ENCODE measurements around the gene NRXN3.

The NRXN3 gene

GRCh38 chr14:78182722-78183121 is 12.5 kb downstream of the NRXN3 start:
- H3K4me3 ChIP-seq (ENCODE audit: low read length), result no peak overlapping the region
- no peak for DNase-seq (ENCODE audit: low read depth)
- TF ChIP-seq, protein P1, sequence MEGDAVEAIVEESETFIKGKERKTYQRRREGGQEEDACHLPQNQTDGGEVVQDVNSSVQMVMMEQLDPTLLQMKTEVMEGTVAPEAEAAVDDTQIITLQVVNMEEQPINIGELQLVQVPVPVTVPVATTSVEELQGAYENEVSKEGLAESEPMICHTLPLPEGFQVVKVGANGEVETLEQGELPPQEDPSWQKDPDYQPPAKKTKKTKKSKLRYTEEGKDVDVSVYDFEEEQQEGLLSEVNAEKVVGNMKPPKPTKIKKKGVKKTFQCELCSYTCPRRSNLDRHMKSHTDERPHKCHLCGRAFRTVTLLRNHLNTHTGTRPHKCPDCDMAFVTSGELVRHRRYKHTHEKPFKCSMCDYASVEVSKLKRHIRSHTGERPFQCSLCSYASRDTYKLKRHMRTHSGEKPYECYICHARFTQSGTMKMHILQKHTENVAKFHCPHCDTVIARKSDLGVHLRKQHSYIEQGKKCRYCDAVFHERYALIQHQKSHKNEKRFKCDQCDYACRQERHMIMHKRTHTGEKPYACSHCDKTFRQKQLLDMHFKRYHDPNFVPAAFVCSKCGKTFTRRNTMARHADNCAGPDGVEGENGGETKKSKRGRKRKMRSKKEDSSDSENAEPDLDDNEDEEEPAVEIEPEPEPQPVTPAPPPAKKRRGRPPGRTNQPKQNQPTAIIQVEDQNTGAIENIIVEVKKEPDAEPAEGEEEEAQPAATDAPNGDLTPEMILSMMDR (conservative IDR thresholded peaks at IDR 0.05; ENCODE audit: low read length), result no peak

DNA sequence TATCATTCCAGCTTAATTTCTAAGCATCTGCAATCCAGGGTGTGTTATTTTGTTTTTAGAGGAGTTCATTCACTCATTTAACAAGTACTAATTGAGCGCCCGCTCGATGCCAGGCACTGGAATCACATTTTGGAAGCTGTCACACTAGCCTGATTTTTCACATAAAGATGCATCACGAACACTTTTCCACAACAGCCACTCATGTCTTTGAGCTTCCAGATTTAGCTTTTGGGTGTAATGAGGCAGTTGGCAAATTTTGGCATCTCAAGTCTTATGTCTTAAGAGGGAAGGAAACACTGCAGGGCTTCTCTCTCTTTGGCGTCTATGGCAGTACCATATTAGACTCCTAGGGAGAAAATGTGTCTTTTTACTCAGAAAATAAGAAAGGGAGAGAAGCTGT is 14.0 kb downstream of the NRXN3 start:
- H3K4me3 ChIP-seq (ENCODE audit: low read length), result no peak overlapping the region
- TF ChIP-seq, protein P1 (conservative IDR thresholded peaks at IDR 0.05; ENCODE audit: low read length), result no peak

GRCh38 chr14:78186277-78186676 is 16.1 kb downstream of the NRXN3 start:
- TF ChIP-seq, protein P1 (conservative IDR thresholded peaks at IDR 0.05; ENCODE audit: low read length), result no peak
- DNase-seq (ENCODE audit: low read depth), result no peak
- no peak overlapping the region for H3K4me3 ChIP-seq (ENCODE audit: low read length)

More for the DNA sequence above, 14.0 kb downstream of the NRXN3 start:
- DNase-seq (ENCODE audit: low read depth), result no peak

DNA sequence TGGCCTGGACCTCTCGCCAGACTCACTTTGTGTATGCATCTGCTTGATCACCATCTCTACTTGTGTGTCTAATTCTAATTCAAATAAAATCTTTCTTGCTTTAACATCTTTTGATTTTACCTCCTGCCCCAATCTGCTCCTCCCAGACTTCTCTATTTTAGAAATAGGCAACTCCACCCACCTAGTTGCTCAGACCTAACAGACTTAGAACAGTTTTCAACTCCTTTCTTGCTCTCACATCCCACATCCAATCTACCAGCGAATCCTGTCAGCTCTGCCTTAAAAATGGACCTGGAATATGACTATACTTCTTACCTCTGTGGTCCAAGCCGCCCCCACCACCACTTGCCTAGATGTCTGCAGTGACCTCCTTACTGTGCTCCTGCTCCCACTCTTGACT is 18.7 kb downstream of the NRXN3 start:
- DNase-seq (ENCODE audit: low read depth), result no peak
- no peak overlapping the region for H3K4me3 ChIP-seq (ENCODE audit: low read length)
- TF ChIP-seq, protein P1 (conservative IDR thresholded peaks at IDR 0.05; ENCODE audit: low read length), result no peak

GRCh38 chr14:78195431-78195830 is 25.3 kb downstream of the NRXN3 start:
- DNase-seq (ENCODE audit: low read depth), result no peak
- TF ChIP-seq, protein P1 (conservative IDR thresholded peaks at IDR 0.05; ENCODE audit: low read length), result no peak
- no peak overlapping the region for H3K4me3 ChIP-seq (ENCODE audit: low read length)

- TF ChIP-seq, protein P1 (conservative IDR thresholded peaks at IDR 0.05; ENCODE audit: low read length), result no peak
- no peak for DNase-seq (ENCODE audit: low read depth)
- H3K4me3 ChIP-seq (ENCODE audit: low read length), result no peak overlapping the region
Measured at GRCh38 chr14:78196323-78196722, 26.1 kb downstream of the NRXN3 start.

GRCh38 chr14:78197051-78197450 is 26.9 kb downstream of the NRXN3 start:
- H3K4me3 ChIP-seq (ENCODE audit: low read length), result no peak overlapping the region
- TF ChIP-seq, protein P1 (conservative IDR thresholded peaks at IDR 0.05; ENCODE audit: low read length), result no peak
- DNase-seq (ENCODE audit: low read depth), result no peak
